Upper lobe of right lung (tissue), 1 donor: ENCODE results near the gene P3R3URF. TPM values are rescaled to one million over a fixed set of nuclear protein-coding genes. Genes with fewer than 3 reads are reported as not detected.

ENCODE experiments used
- ATAC-seq: fragments of 200-7000 bp; cut with Tn5 transposase; one replicate; pipeline ENCODE4 v1.9.1; 2020; ENCODE audit warnings: mild to moderate bottlenecking, moderate library complexity
- DNase-seq: peaks from one replicate; pipeline ENCODE4 v3.0.0-alpha.2; 2020
- H3K27ac ChIP-seq: fragments of 200-600 bp; one replicate; pipeline ENCODE4 v1.8.0; 2022
- H3K27me3 ChIP-seq: fragments of 200-600 bp; one replicate; pipeline ENCODE4 v1.8.0; 2022; ENCODE audit warnings: mild to moderate bottlenecking
- H3K36me3 ChIP-seq: fragments of 200-600 bp; one replicate; pipeline ENCODE4 v1.8.0; 2022
- H3K4me1 ChIP-seq: fragments of 200-600 bp; one replicate; pipeline ENCODE4 v1.8.0; 2022
- H3K4me3 ChIP-seq: fragments of 200-600 bp; one replicate; pipeline ENCODE4 v1.8.0; 2022; ENCODE audit warnings: mild to moderate bottlenecking
- H3K9me3 ChIP-seq: fragments of 200-600 bp; one replicate; pipeline ENCODE4 v1.8.0; 2022
- CTCF ChIP-seq: fragments of 200-600 bp; IDR thresholded peaks from one replicate; pipeline ENCODE4 v1.8.0; 2022; ENCODE audit warnings: antibody characterized with exemption
- intact Hi-C: fragments of 100-400 bp; cut with DNase I; formaldehyde crosslinking; loops from one replicate; pipeline ENCODE4 v1.11.0; 2022
- total RNA-seq: library from RNA; stranded (reverse); fragmentation: NEBNext Ultra II Directional; extraction: Animal tissue kit (Norgen Biotek cat#: 25700); gene quantifications from one replicate; pipeline ENCODE4 v1.2.1, GENCODE V29; 2021
- donor health status: DM: no; HTN: yes; CAD: no; lungs with severe emphysema.

P3R3URF gene
- total RNA-seq, 1 donor from 2014 or later: not detected

GRCh38 chr1:46183079-46183847 lies 7.0 kb upstream of the P3R3URF start:
- DNase-seq (peak; percentile 74), ATAC-seq (peak; percentile 42)
- intact Hi-C loops: no loop called here
- no peaks in the 10 kb centered on the region for H3K27me3 ChIP-seq
- no peak for TF ChIP-seq CTCF
- no peaks in the 10 kb centered on the region for H3K36me3 ChIP-seq
- H3K4me1 ChIP-seq: peaks cover 17% of the 10 kb centered on the region
- peak overlapping the region; percentile 72 for H3K27ac ChIP-seq
- H3K4me3 ChIP-seq: no peak overlapping the region
- H3K9me3 ChIP-seq: no peaks in the 10 kb centered on the region

GRCh38 chr1:46181343-46182260 lies 5.3 kb upstream of the P3R3URF start:
- ATAC-seq: no peak
- TF ChIP-seq CTCF: no peak
- intact Hi-C loops: no loop called here
- Histone ChIP-seq H3K36me3 (no peaks in the 10 kb centered on the region), H3K27ac (no peak overlapping the region), H3K4me1 (peaks cover 15% of the 10 kb centered on the region), H3K27me3 (no peaks in the 10 kb centered on the region), H3K9me3 (no peaks in the 10 kb centered on the region), H3K4me3 (no peak overlapping the region)
- DNase-seq: no peak

GRCh38 chr1:46180082-46180616 lies 3.9 kb upstream of the P3R3URF start:
- Histone ChIP-seq H3K27ac (no peak overlapping the region), H3K4me1 (peaks cover 16% of the 10 kb centered on the region), H3K4me3 (no peak overlapping the region), H3K27me3 (no peaks in the 10 kb centered on the region), H3K36me3 (no peaks in the 10 kb centered on the region), H3K9me3 (no peaks in the 10 kb centered on the region)
- peak; percentile 20 for TF ChIP-seq CTCF
- intact Hi-C loops: no loop called here
- peak; percentile 79 for DNase-seq
- peak; percentile 67 for ATAC-seq

GRCh38 chr1:46179138-46180081 lies 3.1 kb upstream of the P3R3URF start:
- H3K4me3 ChIP-seq: no peak overlapping the region
- peak; percentile 73 for DNase-seq
- peak; percentile 87 for ATAC-seq

More at GRCh38 chr1:46179138-46180081, 3.1 kb upstream of the P3R3URF start:
- Histone ChIP-seq H3K9me3 (no peaks in the 10 kb centered on the region), H3K27me3 (no peaks in the 10 kb centered on the region), H3K27ac (no peak overlapping the region), H3K4me1 (peaks cover 21% of the 10 kb centered on the region), H3K36me3 (no peaks in the 10 kb centered on the region)
- intact Hi-C loops: loop anchor here (2.0 kb wide), 1 partner anchor 143 kb away; no protein-coding TSS in a partner anchor
- peak; percentile 92 for TF ChIP-seq CTCF
